ENCODE measurements around the gene MAP1B.

DNA sequence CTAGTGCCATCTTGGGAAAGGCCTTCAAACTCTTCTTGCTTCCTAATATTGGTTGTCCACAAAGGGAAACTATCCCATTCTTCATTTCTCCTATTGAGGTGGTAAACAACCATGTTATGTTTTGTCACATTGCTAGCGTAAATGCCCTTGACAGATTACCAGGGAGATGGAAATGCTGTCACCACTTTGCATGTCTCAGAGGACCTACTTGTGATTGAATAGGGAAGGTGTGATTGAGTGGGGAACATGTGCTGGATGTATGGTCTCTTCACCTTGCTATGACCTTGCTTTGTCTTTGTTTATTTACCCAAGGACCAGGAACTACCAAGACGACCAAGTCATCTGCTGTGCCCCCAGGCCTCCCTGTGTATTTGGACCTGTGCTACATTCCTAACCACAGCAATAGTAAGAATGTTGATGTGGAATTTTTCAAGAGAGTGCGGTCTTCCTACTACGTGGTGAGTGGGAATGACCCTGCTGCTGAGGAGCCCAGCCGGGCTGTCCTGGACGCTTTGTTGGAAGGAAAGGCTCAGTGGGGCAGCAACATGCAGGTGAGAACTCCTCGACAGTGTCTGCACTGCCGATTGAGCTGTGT is 96.1 kb downstream of the MAP1B start:
- no peak for TF ChIP-seq CREB1 (IDR thresholded peaks at IDR 0.05; ENCODE audit: low read depth)
- TF ChIP-seq TCF12 (IDR thresholded peaks at IDR 0.05; ENCODE audit: low read depth, low read length): no peak
- no peak for TF ChIP-seq CHD2 (IDR thresholded peaks at IDR 0.05; ENCODE audit: borderline replicate concordance, low read depth, low read length)
- TF ChIP-seq, protein P1, sequence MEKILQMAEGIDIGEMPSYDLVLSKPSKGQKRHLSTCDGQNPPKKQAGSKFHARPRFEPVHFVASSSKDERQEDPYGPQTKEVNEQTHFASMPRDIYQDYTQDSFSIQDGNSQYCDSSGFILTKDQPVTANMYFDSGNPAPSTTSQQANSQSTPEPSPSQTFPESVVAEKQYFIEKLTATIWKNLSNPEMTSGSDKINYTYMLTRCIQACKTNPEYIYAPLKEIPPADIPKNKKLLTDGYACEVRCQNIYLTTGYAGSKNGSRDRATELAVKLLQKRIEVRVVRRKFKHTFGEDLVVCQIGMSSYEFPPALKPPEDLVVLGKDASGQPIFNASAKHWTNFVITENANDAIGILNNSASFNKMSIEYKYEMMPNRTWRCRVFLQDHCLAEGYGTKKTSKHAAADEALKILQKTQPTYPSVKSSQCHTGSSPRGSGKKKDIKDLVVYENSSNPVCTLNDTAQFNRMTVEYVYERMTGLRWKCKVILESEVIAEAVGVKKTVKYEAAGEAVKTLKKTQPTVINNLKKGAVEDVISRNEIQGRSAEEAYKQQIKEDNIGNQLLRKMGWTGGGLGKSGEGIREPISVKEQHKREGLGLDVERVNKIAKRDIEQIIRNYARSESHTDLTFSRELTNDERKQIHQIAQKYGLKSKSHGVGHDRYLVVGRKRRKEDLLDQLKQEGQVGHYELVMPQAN (conservative IDR thresholded peaks at IDR 0.05): no peak
- TF ChIP-seq FOXK2 (IDR thresholded peaks at IDR 0.05): no peak
- TF ChIP-seq ASH2L (IDR thresholded peaks at IDR 0.05; ENCODE audit: borderline replicate concordance, low read depth): no peak
- TF ChIP-seq, protein P2, sequence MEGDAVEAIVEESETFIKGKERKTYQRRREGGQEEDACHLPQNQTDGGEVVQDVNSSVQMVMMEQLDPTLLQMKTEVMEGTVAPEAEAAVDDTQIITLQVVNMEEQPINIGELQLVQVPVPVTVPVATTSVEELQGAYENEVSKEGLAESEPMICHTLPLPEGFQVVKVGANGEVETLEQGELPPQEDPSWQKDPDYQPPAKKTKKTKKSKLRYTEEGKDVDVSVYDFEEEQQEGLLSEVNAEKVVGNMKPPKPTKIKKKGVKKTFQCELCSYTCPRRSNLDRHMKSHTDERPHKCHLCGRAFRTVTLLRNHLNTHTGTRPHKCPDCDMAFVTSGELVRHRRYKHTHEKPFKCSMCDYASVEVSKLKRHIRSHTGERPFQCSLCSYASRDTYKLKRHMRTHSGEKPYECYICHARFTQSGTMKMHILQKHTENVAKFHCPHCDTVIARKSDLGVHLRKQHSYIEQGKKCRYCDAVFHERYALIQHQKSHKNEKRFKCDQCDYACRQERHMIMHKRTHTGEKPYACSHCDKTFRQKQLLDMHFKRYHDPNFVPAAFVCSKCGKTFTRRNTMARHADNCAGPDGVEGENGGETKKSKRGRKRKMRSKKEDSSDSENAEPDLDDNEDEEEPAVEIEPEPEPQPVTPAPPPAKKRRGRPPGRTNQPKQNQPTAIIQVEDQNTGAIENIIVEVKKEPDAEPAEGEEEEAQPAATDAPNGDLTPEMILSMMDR (IDR thresholded peaks at IDR 0.05 in 2 of 3, conservative IDR thresholded peaks at IDR 0.05 in 1 of 3; ENCODE audit: control insufficient read depth in 2 of 3, extremely low read depth in 1 of 3, insufficient read depth in 1 of 3, low read depth in 3 of 3, low read length in 3 of 3): no peak

Measured in GM12878 (cell line).